HG02763 (cell line): Measurements from ENCODE around the gene GALNT7.
"Not testable (repeated sequence)": the region's sequence is repeated elsewhere in the genome, so short reads cannot be mapped to it uniquely, and the experiment has no call there.

Experiments
- ATAC-seq: cut with Tn5 transposase; IDR thresholded peaks from one replicate; pipeline ENCODE4 v1.9.1; 2021; ENCODE audit warnings: mild to moderate bottlenecking, moderate library complexity; ENCODE audit not compliant: unreplicated experiment

Gene GALNT7

GRCh38 chr4:173192375-173193162 lies 24.0 kb downstream of the GALNT7 start:
- ATAC-seq: no peak

- no peak for ATAC-seq
Measured at GRCh38 chr4:173194157-173194556, 25.5 kb downstream of the GALNT7 start.

GRCh38 chr4:173195109-173195508 lies 26.5 kb downstream of the GALNT7 start:
- no peak for ATAC-seq

- no peak for ATAC-seq
Measured at GRCh38 chr4:173199553-173199952, 30.9 kb downstream of the GALNT7 start.

GRCh38 chr4:173200103-173200884 lies 31.7 kb downstream of the GALNT7 start:
- ATAC-seq: no peak

- no peak for ATAC-seq
Measured at GRCh38 chr4:173202395-173202794, 33.8 kb downstream of the GALNT7 start.

GRCh38 chr4:173205656-173206055 lies 37.0 kb downstream of the GALNT7 start:
- ATAC-seq: no peak

- no peak for ATAC-seq
Measured at GRCh38 chr4:173208420-173208819, 39.8 kb downstream of the GALNT7 start.

GRCh38 chr4:173211222-173211621 lies 42.6 kb downstream of the GALNT7 start:
- no peak for ATAC-seq

- no peak for ATAC-seq
Measured at GRCh38 chr4:173211838-173212237, 43.2 kb downstream of the GALNT7 start.

- no peak for ATAC-seq
Measured at GRCh38 chr4:173212379-173212778, 43.8 kb downstream of the GALNT7 start.

- no peak for ATAC-seq
Measured at GRCh38 chr4:173213296-173213695, 44.7 kb downstream of the GALNT7 start.

- no peak for ATAC-seq
Measured at GRCh38 chr4:173214231-173214630, 45.6 kb downstream of the GALNT7 start.

- no peak for ATAC-seq
Measured at GRCh38 chr4:173214661-173215060, 46.0 kb downstream of the GALNT7 start.

GRCh38 chr4:173217075-173217474 lies 48.5 kb downstream of the GALNT7 start:
- ATAC-seq: no peak

- ATAC-seq: no peak
Measured at GRCh38 chr4:173217727-173218126, 49.1 kb downstream of the GALNT7 start.

GRCh38 chr4:173218411-173219125 lies 50.0 kb downstream of the GALNT7 start:
- ATAC-seq: no peak

GRCh38 chr4:173219126-173219437 lies 50.5 kb downstream of the GALNT7 start:
- not testable (repeated sequence) for ATAC-seq

GRCh38 chr4:173223743-173224142 lies 55.1 kb downstream of the GALNT7 start:
- ATAC-seq: no peak

GRCh38 chr4:173226401-173226888 lies 57.8 kb downstream of the GALNT7 start:
- no peak for ATAC-seq

GRCh38 chr4:173227756-173228155 lies 59.1 kb downstream of the GALNT7 start:
- ATAC-seq: no peak

- ATAC-seq: no peak
Measured at GRCh38 chr4:173230062-173230461, 61.5 kb downstream of the GALNT7 start.
